Measurements from ENCODE around the gene NAALAD2.

DNA sequence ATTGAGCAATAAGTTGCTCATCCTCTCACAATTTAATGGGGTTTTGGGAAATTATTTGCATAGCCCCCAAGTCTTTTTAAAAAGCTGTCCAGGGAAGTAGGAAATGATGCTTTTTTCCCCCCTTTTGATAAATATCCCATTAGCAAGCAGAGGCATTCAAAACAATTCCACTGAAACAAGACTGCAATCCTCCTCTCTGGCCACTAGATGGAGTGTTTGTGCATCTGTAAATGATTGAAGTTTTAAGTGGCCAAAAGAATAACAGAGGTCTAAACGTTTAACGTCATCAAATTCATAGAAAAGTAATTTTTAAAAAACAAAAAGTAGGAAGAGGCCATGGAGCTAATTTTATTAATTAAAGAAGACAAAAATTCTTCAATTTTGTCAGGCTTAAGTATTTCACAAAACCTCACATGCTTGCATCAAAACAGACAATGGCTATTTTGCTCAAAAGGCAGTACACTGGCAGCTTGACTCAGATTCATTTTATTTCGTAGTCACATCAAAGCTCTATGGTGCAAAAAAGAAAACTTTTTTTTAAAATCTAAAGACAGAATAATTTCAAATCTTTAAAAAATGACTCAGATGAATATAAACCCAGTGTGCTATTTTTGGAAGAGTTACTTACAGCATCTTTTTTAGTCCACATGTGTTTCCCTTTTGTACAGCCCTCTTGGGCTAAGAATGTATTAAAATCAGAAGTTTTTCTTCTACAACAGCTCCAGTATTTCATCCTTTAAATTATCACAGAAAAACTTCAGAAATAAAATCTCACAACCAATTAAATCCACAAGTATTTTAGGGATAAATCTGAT is 70.6 kb downstream of the NAALAD2 start:
- peak; percentile 81 for TF ChIP-seq CTCF (IDR thresholded peaks at IDR 0.05; ENCODE audit: poor library complexity)
- TF ChIP-seq EZH2phosphoT487 (IDR thresholded peaks at IDR 0.05; ENCODE audit: low read depth, severe bottlenecking, unreplicated experiment): no peak
